ENCODE results near the gene HYCC1.

DNA sequence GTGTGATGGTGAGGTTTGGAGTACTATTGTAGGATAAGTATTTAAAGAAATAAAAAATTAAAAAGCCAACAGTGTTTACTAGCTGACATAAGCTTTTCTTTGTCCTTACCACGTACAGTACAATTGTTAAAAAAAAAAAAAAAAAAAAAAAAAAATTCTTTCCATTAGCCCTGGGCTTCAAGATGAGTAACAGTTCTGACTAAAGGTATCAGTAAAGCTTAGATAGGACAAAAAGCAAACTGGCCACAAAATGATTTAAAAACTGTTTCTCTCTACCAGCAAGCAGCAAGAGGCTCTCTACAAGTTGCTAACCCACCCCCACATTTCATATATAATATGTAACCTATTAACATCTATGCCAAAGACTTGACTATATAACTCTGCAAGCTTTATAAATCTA, 17.5 kb downstream of the HYCC1 start:
- TF ChIP-seq, protein P1, sequence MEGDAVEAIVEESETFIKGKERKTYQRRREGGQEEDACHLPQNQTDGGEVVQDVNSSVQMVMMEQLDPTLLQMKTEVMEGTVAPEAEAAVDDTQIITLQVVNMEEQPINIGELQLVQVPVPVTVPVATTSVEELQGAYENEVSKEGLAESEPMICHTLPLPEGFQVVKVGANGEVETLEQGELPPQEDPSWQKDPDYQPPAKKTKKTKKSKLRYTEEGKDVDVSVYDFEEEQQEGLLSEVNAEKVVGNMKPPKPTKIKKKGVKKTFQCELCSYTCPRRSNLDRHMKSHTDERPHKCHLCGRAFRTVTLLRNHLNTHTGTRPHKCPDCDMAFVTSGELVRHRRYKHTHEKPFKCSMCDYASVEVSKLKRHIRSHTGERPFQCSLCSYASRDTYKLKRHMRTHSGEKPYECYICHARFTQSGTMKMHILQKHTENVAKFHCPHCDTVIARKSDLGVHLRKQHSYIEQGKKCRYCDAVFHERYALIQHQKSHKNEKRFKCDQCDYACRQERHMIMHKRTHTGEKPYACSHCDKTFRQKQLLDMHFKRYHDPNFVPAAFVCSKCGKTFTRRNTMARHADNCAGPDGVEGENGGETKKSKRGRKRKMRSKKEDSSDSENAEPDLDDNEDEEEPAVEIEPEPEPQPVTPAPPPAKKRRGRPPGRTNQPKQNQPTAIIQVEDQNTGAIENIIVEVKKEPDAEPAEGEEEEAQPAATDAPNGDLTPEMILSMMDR (IDR thresholded peaks at IDR 0.05), result no peak
- no peak for TF ChIP-seq POLR2A (IDR thresholded peaks at IDR 0.05)

Measured in lower leg skin (tissue), 3 donors.